HG02973 (cell line): ENCODE measurements around the gene SCNM1.
"Not testable (repeated sequence)": the region's sequence is repeated elsewhere in the genome, so short reads cannot be mapped to it uniquely, and the experiment has no call there.

Source experiments
- ATAC-seq: cut with Tn5 transposase; IDR thresholded peaks from one replicate; pipeline ENCODE4 v1.9.1; 2021; ENCODE audit warnings: moderate library complexity; ENCODE audit not compliant: unreplicated experiment

SCNM1 gene

GRCh38 chr1:151192047-151192446 lies 26.1 kb downstream of the SCNM1 start:
- no peak for ATAC-seq

- no peak for ATAC-seq
These were observed 27.4 kb downstream of the SCNM1 start for GRCh38 chr1:151193304-151193703.

- no peak for ATAC-seq
These were observed 27.9 kb downstream of the SCNM1 start for GRCh38 chr1:151193856-151194255.

GRCh38 chr1:151194894-151195594 lies 29.1 kb downstream of the SCNM1 start:
- not testable (repeated sequence) for ATAC-seq

GRCh38 chr1:151196292-151196800 lies 30.4 kb downstream of the SCNM1 start:
- ATAC-seq = no peak

- ATAC-seq = no peak
These were observed 31.9 kb downstream of the SCNM1 start for GRCh38 chr1:151197863-151198253.

GRCh38 chr1:151198254-151199127 lies 32.5 kb downstream of the SCNM1 start, which contains the start of gene PIP5K1A:
Gene PIP5K1A, plus strand, starts transcription at chr1:151198552. Its CDS starts 445 bp downstream, at chr1:151198997.
- peak; percentile 79 for ATAC-seq

- no peak for ATAC-seq
These were observed 34.1 kb downstream of the SCNM1 start for GRCh38 chr1:151199873-151200581.

GRCh38 chr1:151205381-151205965 lies 39.5 kb downstream of the SCNM1 start:
- not testable (repeated sequence) for ATAC-seq

- no peak for ATAC-seq
These were observed 44.9 kb downstream of the SCNM1 start for GRCh38 chr1:151210830-151211229.

GRCh38 chr1:151211972-151212705 lies 46.2 kb downstream of the SCNM1 start:
- ATAC-seq = no peak

GRCh38 chr1:151213560-151213959 lies 47.6 kb downstream of the SCNM1 start:
- ATAC-seq = no peak
